H1 (cell line): Measurements from ENCODE around the gene SLAIN2. TPM values are rescaled to one million over a fixed set of nuclear protein-coding genes. Genes with fewer than 3 reads are reported as not detected.

Experiments
- CBX8 ChIP-seq: fragments of 300-800, 300-1000 bp; sonication (generic); IDR thresholded peaks from 2 replicates; pipeline ENCODE4 v1.7.1; 2016; ENCODE audit warnings: low read depth, low read length, borderline replicate concordance
- CHD7 ChIP-seq: fragments of 300-600 bp; sonication (generic); IDR thresholded peaks from 2 replicates; pipeline ENCODE4 v1.7.1; 2012; ENCODE audit warnings: low read length, moderate library complexity, mild to moderate bottlenecking, inconsistent platforms; ENCODE audit not compliant: insufficient replicate concordance
- GTF2F1 ChIP-seq: IDR thresholded peaks from 2 replicates; pipeline ENCODE4 v1.6.1; 2012; ENCODE audit warnings: low read depth, low read length, improper control_type of control experiment, borderline replicate concordance
- JUN ChIP-seq: IDR thresholded peaks from 2 replicates; pipeline ENCODE4 v1.6.1; 2011; ENCODE audit warnings: low read depth, mild to moderate bottlenecking, improper control_type of control experiment, low read length
- JUND ChIP-seq: IDR thresholded peaks from 2 replicates; pipeline ENCODE4 v1.6.1; 2011; ENCODE audit warnings: mild to moderate bottlenecking, improper control_type of control experiment, low read length
- KDM4A ChIP-seq: IDR thresholded peaks from one replicate; pipeline ENCODE4 v1.7.1; 2012; ENCODE audit warnings: low read depth, mild to moderate bottlenecking, moderate library complexity, low read length, inconsistent platforms; ENCODE audit not compliant: severe bottlenecking
- YY1 ChIP-seq: IDR thresholded peaks from 2 replicates; pipeline ENCODE4 v1.6.1; 2011; ENCODE audit warnings: low read depth, mild to moderate bottlenecking, low read length
- ZNF274 ChIP-seq: IDR thresholded peaks from 2 replicates; pipeline ENCODE4 v1.7.0; 2012; ENCODE audit warnings: low read length, borderline replicate concordance; ENCODE audit errors: extremely low read depth
- polyA plus RNA-seq, 7 experiments: library from polyadenylated mRNA; depleted of rRNA in 3 of 7; stranded (reverse) in 5 of 7; unstranded in 2 of 7; fragments of >200 nt in 5 of 7; fragments of 200-250 nt in 2 of 7; gene quantifications; 1 replicate in 5 of 7; 2 replicates in 1 of 7; 4 replicates in 1 of 7; pipeline versions ENCODE4 v1.2.1 to v1.2.3, GENCODE V29; 2011 to 2013; ENCODE audit warnings: missing spikeins in 2 of 7, mixed read lengths in 2 of 7
- total RNA-seq: library from RNA; stranded (reverse); fragmentation: NEBNext Ultra II Directional; extraction: Animal tissue kit (Norgen Biotek cat#: 25700); gene quantifications from 2 replicates; pipeline ENCODE4 v1.2.1, GENCODE V29; 2021
- TF ChIP-seq, protein P1 (sequence below): IDR thresholded peaks from 2 replicates; pipeline ENCODE4 v1.6.1; 2011; ENCODE audit warnings: low read depth, mild to moderate bottlenecking, low read length; ENCODE audit not compliant: insufficient read depth

Gene SLAIN2
- total and polyA plus RNA-seq, 2 of the 8 experiments (the other 6 are each of a cell fraction or from before 2014, with no cell fraction given): 8.2 to 40.0 TPM

GRCh38 chr4:48420144-48420543 lies 78.8 kb downstream of the SLAIN2 start (continued):
- no peak for TF ChIP-seq CHD7
- no peak for TF ChIP-seq ZNF274
- TF ChIP-seq JUN: no peak
- TF ChIP-seq JUND: no peak
- TF ChIP-seq KDM4A: no peak
- TF ChIP-seq GTF2F1: no peak
- TF ChIP-seq CBX8: no peak
- TF ChIP-seq, protein P1, sequence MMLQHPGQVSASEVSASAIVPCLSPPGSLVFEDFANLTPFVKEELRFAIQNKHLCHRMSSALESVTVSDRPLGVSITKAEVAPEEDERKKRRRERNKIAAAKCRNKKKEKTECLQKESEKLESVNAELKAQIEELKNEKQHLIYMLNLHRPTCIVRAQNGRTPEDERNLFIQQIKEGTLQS: no peak
- TF ChIP-seq YY1: no peak
